ENCODE measurements around the gene ZNF143. TPM values are rescaled to one million over a fixed set of nuclear protein-coding genes. Genes with fewer than 3 reads are reported as not detected.
"Not testable (repeated sequence)": the region's sequence is repeated elsewhere in the genome, so short reads cannot be mapped to it uniquely, and the experiment has no call there.

Gene ZNF143
- polyA plus RNA-seq, 4 donors, result 25.5 to 33.7 (median 27.2) TPM

- DNase-seq (ENCODE audit: low read depth in 4 of 4, low spot score in 2 of 4), result no peak
Observed at GRCh38 chr11:9495803-9496514, 35.1 kb downstream of the ZNF143 start.

GRCh38 chr11:9498457-9499078 is 37.8 kb downstream of the ZNF143 start:
- no peak for DNase-seq (ENCODE audit: low read depth in 4 of 4, low spot score in 2 of 4)

- peak in 3 of 4 donors; percentile 47 to 81 (median 66) for DNase-seq (ENCODE audit: low read depth in 4 of 4, low spot score in 2 of 4)
Observed at GRCh38 chr11:9506489-9507276, 45.9 kb downstream of the ZNF143 start.

- no peak for DNase-seq (ENCODE audit: low read depth in 4 of 4, low spot score in 2 of 4)
Observed at GRCh38 chr11:9507277-9507580, 46.4 kb downstream of the ZNF143 start.

GRCh38 chr11:9509041-9509440 is 48.2 kb downstream of the ZNF143 start:
- no peak for DNase-seq (ENCODE audit: low read depth in 4 of 4, low spot score in 2 of 4)

- DNase-seq (ENCODE audit: low read depth in 4 of 4, low spot score in 2 of 4), result no peak
Observed at GRCh38 chr11:9512370-9513019, 51.7 kb downstream of the ZNF143 start.

- DNase-seq (ENCODE audit: low read depth in 4 of 4, low spot score in 2 of 4), result not testable (repeated sequence)
Observed at GRCh38 chr11:9514576-9514975, 53.8 kb downstream of the ZNF143 start.

GRCh38 chr11:9516113-9516512 is 55.3 kb downstream of the ZNF143 start:
- no peak for DNase-seq (ENCODE audit: low read depth in 4 of 4, low spot score in 2 of 4)

- DNase-seq (ENCODE audit: low read depth in 4 of 4, low spot score in 2 of 4), result no peak
Observed at GRCh38 chr11:9518835-9519410, 58.1 kb downstream of the ZNF143 start.

GRCh38 chr11:9524001-9524400 is 63.2 kb downstream of the ZNF143 start:
- DNase-seq (ENCODE audit: low read depth in 4 of 4, low spot score in 2 of 4), result no peak

- DNase-seq (ENCODE audit: low read depth in 4 of 4, low spot score in 2 of 4), result no peak
Observed at GRCh38 chr11:9525116-9525515, 64.3 kb downstream of the ZNF143 start.

- peak in 1 of 4 donors; percentile 61 for DNase-seq (ENCODE audit: low read depth in 4 of 4, low spot score in 2 of 4)
Observed at GRCh38 chr11:9527481-9528135, 66.8 kb downstream of the ZNF143 start.

GRCh38 chr11:9528136-9528501 is 67.3 kb downstream of the ZNF143 start:
- no peak for DNase-seq (ENCODE audit: low read depth in 4 of 4, low spot score in 2 of 4)

- no peak for DNase-seq (ENCODE audit: low read depth in 4 of 4, low spot score in 2 of 4)
Observed at GRCh38 chr11:9528573-9529333, 67.9 kb downstream of the ZNF143 start.

GRCh38 chr11:9529334-9529650 is 68.5 kb downstream of the ZNF143 start:
- no peak for DNase-seq (ENCODE audit: low read depth in 4 of 4, low spot score in 2 of 4)

GRCh38 chr11:9530020-9530621 is 69.3 kb downstream of the ZNF143 start:
- no peak for DNase-seq (ENCODE audit: low read depth in 4 of 4, low spot score in 2 of 4)

- DNase-seq (ENCODE audit: low read depth in 4 of 4, low spot score in 2 of 4), result no peak
Observed at GRCh38 chr11:9530901-9531625, 70.3 kb downstream of the ZNF143 start.

GRCh38 chr11:9533058-9533457 is 72.2 kb downstream of the ZNF143 start:
- DNase-seq (ENCODE audit: low read depth in 4 of 4, low spot score in 2 of 4), result no peak

All from left renal cortex interstitium (tissue), 4 donors.